Sigmoid colon (tissue), 4 donors: ENCODE results near the gene C13orf42.

Source experiments
- CTCF ChIP-seq, 4 experiments: fragments of 450-650 bp in 3 of 4; fragments of 200-600 bp in 1 of 4; IDR thresholded peaks; one replicate each; pipeline ENCODE4 v1.5.1; 2016 to 2019; ENCODE audit warnings: antibody characterized with exemption in 4 of 4, mild to moderate bottlenecking in 3 of 4, moderate library complexity in 2 of 4
- POLR2A ChIP-seq, 2 donors: fragments of 450-650 bp; IDR thresholded peaks; one replicate each; pipeline ENCODE4 v1.6.1; 2016; ENCODE audit warnings: antibody characterized with exemption in 2 of 2, mild to moderate bottlenecking in 2 of 2, moderate library complexity in 2 of 2
- POLR2AphosphoS5 ChIP-seq, 4 donors: sonication (generic); formaldehyde crosslinking; IDR thresholded peaks; one replicate each; pipeline ENCODE4 v1.6.1; 2017; ENCODE audit warnings: antibody characterized with exemption in 4 of 4

- no peak for TF ChIP-seq CTCF (IDR thresholded peaks at IDR 0.05)
- no peak for TF ChIP-seq POLR2AphosphoS5 (IDR thresholded peaks at IDR 0.05)
- TF ChIP-seq POLR2A (IDR thresholded peaks at IDR 0.05) = no peak
These were observed 54.1 kb downstream of the C13orf42 start for GRCh38 chr13:51057001-51057400.
